Dedifferentiated amniotic fluid mesenchymal stem cell (primary cell): Measurements from ENCODE around the gene AMMECR1L.
"Not testable (repeated sequence)": the region's sequence is repeated elsewhere in the genome, so short reads cannot be mapped to it uniquely, and the experiment has no call there.

ENCODE experiments used
- DNase-seq: peaks from one replicate; pipeline ENCODE4 v3.0.0-alpha.2; 2016; ENCODE audit errors: extremely low spot score

Gene AMMECR1L

DNA sequence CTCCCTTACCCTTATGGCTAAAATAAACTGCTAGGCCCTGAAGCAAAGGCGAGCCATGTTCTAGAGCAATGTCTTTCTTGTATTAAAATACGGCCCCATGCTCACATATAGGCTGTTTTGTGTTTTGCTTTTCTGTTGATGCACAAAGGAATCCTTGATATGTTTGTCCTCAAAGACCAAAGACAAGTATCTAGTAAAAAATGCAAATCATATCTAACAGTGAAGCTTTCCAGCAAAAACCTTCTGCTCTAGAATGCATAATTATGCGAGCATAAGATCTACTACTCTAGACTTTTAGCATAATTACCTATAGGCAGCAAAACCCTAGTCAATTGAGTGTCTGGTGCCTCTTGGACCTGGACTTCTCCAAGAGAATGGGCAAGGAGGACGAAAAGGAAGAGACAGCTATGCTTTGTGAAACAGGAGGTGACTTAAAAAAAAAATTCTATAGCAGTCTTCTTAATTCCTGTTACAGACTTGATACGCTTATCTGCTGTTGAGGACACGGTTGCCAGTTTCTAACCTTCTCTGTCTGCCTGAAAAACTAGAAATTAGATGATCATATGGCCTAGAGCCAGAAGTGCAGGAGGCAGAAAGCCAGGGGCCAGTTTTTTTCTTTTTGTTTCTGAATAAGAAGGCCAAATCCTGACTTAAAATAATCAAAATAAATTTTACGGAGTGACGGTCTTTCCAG is 1.5 kb upstream of the AMMECR1L start:
- DNase-seq = no peak

DNA sequence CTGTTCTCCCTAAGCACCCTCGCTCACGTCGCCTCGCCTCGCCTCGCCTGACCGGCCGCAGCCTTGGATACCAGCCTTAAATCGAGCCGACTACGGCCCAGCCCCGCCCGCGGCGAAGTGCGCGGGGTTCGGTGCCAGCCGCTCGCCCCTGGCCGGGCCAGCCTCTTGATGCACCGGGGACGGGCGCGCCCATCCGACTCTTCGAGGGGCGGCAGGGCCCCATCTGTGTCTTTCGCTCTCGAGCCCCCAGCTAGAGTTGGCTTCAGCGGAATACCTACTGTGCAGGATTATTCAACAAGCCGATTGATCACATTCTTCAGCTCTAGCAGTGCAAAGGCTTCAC is 808 bp upstream of the AMMECR1L start:
- DNase-seq = not testable (repeated sequence)

- DNase-seq = not testable (repeated sequence)
Observed at GRCh38 chr2:127884861-127885740, 655 bp downstream of the AMMECR1L start.

DNA sequence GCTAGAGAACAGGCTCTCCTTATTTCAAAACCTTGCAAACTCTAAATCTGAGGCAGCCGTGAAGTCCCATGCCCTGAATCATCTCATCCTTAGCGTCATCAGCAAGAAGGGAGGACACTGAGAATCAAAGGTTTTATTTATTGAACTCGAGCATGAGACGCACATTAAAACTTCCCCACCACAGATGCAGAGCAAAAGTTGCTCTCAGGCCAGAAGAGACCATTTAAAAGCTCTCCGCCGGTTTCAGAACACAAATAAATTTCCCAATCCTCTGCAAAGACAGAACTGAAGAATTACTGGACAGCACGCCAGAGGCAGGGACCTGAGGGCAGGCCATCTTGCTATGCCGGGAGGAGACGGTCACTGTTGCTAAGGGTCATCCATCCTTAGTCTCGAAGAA is 1.3 kb downstream of the AMMECR1L start:
- peak; percentile 46 for DNase-seq

DNA sequence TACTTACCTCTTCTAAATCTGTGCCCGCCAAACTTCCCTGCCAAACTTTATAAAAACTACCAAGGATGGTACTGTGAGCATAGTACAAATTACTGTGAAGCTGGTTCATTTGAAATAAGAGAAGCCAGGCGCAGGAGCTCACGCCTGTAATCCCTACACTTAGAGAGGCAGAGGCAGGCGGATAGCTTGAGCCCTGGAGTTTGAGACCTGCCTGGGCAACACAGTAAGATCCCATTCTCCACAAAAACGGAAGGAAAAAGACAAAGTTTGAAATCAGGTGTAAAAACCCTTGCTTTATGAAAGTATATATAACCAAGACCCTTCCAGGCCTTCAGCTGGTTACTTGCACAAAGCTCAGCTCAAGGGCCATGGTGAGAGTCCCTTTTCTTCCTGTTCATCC is 5.9 kb downstream of the AMMECR1L start:
- no peak for DNase-seq

DNA sequence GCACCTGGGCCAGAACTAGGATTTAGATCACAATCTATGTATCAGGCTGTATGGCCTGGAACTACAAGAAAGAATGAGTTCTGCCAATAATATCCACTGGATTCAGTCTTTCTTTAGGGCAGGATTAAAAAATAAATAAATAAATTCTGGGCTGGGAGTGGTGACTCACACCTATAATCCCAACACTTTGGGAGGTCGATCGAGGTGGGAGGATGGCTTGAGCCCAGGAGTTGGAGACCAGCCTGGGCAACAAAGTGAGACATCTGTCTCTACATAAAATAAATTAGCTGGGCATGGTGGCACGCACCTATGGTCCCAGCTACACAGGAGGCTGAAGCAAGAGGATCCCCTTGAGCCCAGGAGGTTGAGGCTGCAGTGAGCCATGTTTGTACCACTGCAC is 8.1 kb downstream of the AMMECR1L start:
- DNase-seq = no peak

- DNase-seq = no peak
Observed at GRCh38 chr2:127877136-127877535, 8.6 kb downstream of the AMMECR1L start.

DNA sequence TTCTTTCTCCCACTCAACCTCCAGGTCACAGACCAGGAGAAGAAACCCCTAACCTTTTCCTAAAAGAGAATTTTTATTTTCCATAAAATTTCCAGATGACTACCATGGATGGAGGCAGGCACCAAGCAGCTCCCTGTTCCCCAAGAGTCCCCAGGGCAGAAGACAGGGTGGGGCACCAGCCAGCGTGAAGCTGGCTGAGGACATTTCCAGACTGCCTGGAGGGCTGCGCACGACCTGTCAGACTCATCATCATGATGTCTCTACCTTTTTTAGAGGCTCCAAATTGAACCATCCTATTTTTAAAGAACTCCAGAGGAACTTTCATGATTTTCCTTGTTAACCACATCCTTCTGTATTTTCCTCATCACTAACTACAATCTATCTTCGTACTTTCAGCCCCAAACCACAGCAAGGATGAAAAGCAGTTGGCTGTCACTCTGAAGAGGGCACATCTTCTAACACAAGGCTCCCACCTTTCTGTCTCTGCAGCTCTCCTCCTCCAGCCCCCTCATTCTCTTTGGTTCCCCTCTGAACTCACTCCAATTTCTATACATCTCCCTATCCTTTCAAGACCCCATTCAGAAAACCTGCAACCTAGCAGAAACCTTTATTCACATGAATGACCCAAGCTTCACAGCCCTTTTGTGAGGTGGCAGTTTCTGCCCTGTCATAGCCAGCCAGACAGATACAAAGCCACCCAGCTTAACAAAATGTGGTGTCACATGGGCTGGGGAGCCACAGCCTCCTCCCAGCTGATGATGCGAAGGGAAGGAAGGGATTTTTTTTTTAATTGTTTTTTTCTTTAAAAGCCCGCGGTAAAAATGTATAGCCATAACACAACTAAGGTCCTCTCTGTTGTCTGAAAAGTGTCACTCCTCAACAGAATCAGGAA is 11.1 kb downstream of the AMMECR1L start:
- no peak for DNase-seq

DNA sequence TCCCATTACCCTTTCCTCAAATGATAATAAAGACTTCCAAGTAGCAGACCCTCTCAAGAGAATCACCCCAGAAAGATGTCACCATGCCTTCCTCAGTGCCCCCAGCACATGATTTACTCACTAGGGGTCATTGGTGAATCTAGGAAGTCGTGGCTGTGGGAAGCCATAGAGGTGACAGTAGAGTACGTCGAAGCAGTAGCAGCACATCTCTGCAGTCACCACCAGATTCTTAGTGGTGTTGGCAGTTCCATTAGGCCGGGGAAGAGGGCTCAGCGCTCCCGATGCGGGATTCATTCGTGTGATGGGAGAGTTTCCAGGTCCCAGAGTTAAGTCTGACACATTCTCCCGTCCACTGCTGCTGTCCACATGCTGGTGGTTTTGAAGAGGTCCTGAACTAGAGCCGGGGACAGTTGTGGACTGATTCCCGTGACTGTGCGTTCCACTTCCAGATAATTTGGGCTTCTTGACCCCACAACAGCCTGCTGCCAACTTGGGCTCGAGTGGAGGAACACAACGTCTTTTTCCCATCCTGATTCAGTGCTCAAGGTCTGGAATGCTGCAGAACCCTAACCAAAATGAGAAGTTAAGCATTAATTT is 12.0 kb downstream of the AMMECR1L start:
- no peak for DNase-seq

GRCh38 chr2:127872354-127872753 is 13.4 kb downstream of the AMMECR1L start:
- no peak for DNase-seq

DNA sequence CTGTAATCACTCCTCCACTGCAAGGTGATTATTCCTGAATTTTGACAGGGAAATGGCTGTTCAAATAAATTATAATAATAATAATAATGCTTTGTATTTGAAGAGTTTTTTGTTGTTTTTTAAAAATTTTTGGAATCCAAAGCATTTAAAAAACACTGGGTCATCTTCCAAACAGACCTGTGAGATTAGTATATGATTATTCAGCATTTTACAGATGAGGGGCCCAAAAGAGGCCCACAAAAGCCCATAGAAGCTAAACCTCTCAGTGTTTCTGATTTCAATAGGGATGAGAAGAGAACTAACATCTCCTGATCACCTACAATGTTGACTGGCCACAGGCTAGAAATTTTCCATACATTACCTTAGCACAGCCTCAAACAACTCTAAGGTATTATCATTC is 19.8 kb downstream of the AMMECR1L start:
- no peak for DNase-seq

GRCh38 chr2:127864877-127865276 is 20.9 kb downstream of the AMMECR1L start:
- no peak for DNase-seq

DNA sequence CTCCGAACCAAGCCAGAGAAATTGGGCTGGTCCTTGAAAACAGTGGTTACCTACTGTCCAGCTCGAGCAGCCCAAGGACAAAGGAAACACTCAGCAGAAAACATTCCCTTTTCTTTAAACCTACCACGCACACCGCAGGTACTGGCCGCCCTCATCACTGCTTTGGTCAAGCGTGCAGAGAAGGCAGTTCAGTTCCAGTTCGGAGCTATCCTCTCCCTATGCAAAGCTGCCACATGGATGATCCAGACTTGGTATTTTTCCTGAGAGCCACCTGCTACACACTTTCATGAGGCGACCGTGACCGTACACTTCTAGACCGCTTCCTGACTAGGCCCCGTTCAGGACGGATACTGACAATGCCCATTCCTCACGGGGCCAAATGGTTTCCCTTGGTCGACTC is 23.5 kb downstream of the AMMECR1L start:
- DNase-seq = no peak

DNA sequence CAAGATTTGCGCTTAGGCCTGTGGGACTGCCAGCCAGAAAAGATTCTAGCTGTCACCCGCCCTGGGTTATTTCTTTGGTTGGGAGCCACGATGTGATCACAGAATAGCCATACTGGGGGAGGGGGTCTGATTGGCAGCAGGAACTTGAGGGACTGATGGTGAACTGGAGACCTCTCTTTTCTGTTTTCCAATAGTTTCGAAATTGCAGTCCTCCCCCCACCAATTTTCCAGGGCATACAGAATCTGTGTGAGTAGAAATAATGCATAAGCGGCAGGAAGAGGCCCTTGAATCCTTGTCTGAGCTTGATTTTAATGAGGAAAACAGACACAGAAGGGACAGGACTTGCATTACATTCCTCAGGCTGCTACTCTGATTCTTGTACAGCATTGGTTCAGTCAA is 25.6 kb downstream of the AMMECR1L start:
- DNase-seq = no peak

GRCh38 chr2:127859712-127860085 is 26.1 kb downstream of the AMMECR1L start:
- no peak for DNase-seq

DNA sequence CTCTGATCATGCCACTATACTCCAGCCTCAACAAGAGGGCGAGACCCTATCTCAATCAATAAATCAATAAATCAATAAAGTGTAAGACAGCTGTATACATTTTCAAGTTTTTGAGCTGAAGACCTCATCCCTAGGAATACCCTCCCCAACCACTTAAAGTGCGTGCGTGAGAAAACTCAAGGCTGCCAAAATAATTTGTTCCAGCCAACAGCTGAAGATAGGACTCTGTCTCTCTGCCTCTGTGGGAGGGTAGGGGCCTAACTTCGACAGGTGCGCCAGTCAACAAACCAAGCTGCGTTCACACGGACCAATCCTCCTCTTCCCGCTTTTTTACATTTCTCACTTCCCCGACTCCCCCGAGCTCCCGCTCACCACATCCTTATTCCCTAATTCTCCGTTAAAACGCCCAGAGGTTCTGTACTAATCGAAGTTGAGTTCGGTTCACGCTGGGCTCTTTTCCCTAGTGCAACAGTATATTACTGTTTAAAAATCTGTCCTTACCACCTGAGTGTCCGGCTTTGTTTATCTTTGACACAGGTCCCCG is 28.4 kb downstream of the AMMECR1L start:
- DNase-seq = no peak

GRCh38 chr2:127853671-127854070 is 32.1 kb downstream of the AMMECR1L start:
- DNase-seq = no peak

GRCh38 chr2:127852388-127852787 is 33.4 kb downstream of the AMMECR1L start:
- no peak for DNase-seq

DNA sequence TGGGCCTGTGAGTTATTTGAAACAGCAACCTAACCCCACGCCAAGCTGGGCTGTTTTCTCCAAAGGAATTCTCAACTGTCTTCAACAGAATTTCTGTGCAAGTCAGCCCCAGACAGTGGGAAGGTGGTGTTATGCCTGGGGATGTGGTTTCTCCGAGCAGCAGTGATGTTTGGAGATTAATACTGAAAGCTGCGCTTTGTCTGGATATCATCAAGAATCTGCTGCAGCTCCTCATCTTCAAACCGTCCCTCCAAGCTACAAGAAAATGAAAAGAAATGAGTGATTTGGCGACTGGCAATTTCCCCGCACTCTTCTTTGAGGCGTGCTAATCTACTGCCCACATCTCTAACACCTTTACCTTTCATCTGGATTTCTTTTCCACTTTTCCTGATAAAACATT is 37.8 kb downstream of the AMMECR1L start:
- no peak for DNase-seq

- no peak for DNase-seq
Observed at GRCh38 chr2:127844973-127845372, 40.8 kb downstream of the AMMECR1L start.

GRCh38 chr2:127843677-127844076 is 42.1 kb downstream of the AMMECR1L start:
- no peak for DNase-seq
